HUES48 (cell line): ENCODE data around the gene HOXB13.

Experiments
- H3K27ac ChIP-seq: one replicate; pipeline ENCODE4 v1.7.0; 2013; ENCODE audit warnings: low read depth, low read length, inconsistent platforms
- H3K27me3 ChIP-seq: 2 replicates; pipeline ENCODE4 v1.6.1; 2013; ENCODE audit warnings: mild to moderate bottlenecking, low read length; ENCODE audit not compliant: control insufficient read depth, insufficient read depth
- H3K36me3 ChIP-seq: 2 replicates; pipeline ENCODE4 v1.6.1; 2013; ENCODE audit warnings: low read length; ENCODE audit not compliant: control insufficient read depth, insufficient read depth
- H3K4me1 ChIP-seq: 2 replicates; pipeline ENCODE4 v1.6.1; 2013; ENCODE audit warnings: mild to moderate bottlenecking, low read length; ENCODE audit not compliant: control insufficient read depth, insufficient read depth
- H3K4me3 ChIP-seq: 2 replicates; pipeline ENCODE4 v1.5.1; 2013; ENCODE audit warnings: mild to moderate bottlenecking, low read depth, low read length
- H3K9ac ChIP-seq: 2 replicates; pipeline ENCODE4 v1.6.1; 2013; ENCODE audit warnings: mild to moderate bottlenecking, low read depth, low read length, moderate library complexity
- H3K9me3 ChIP-seq: 2 replicates; pipeline ENCODE4 v1.6.1; 2013; ENCODE audit warnings: low read length; ENCODE audit not compliant: control insufficient read depth, insufficient read depth

HOXB13 gene

GRCh38 chr17:48725004-48725287, 3.6 kb downstream of the HOXB13 start:
- no peak overlapping the region for H3K4me3 ChIP-seq
- H3K4me1 ChIP-seq = peaks cover 40% of the 10 kb centered on the region
- no peaks in the 10 kb centered on the region for H3K36me3 ChIP-seq
- H3K27ac ChIP-seq = no peak overlapping the region
- peaks cover 100% of the 10 kb centered on the region for H3K27me3 ChIP-seq
- no peak overlapping the region for H3K9ac ChIP-seq
- H3K9me3 ChIP-seq = peaks cover 2% of the 10 kb centered on the region

GRCh38 chr17:48724251-48725003, 4.1 kb downstream of the HOXB13 start:
- Histone ChIP-seq H3K36me3 (no peaks in the 10 kb centered on the region), H3K27me3 (peaks cover 100% of the 10 kb centered on the region), H3K9me3 (peaks cover 2% of the 10 kb centered on the region), H3K4me3 (no peak overlapping the region), H3K27ac (no peak overlapping the region), H3K4me1 (peaks cover 41% of the 10 kb centered on the region), H3K9ac (no peak overlapping the region)

- peaks cover 2% of the 10 kb centered on the region for H3K9me3 ChIP-seq
- H3K4me1 ChIP-seq = peaks cover 44% of the 10 kb centered on the region
- H3K27ac ChIP-seq = no peak overlapping the region
- peak overlapping the region; percentile 38 for H3K4me3 ChIP-seq
- peaks cover 100% of the 10 kb centered on the region for H3K27me3 ChIP-seq
- H3K36me3 ChIP-seq = no peaks in the 10 kb centered on the region
- no peak overlapping the region for H3K9ac ChIP-seq
These were observed 4.9 kb downstream of the HOXB13 start for GRCh38 chr17:48723423-48724250.

- H3K9me3 ChIP-seq = peaks cover 2% of the 10 kb centered on the region
- H3K4me3 ChIP-seq = peak within 1 kb of the TSS; percentile 38
- no peak within 1 kb of the TSS for H3K27ac ChIP-seq
- H3K27me3 ChIP-seq = peaks cover 100% of the 10 kb centered on the region
- H3K9ac ChIP-seq = no peak within 1 kb of the TSS
- peaks cover 48% of the 10 kb centered on the region for H3K4me1 ChIP-seq
- H3K36me3 ChIP-seq = no peaks in the 10 kb centered on the region
These were observed 5.6 kb downstream of the HOXB13 start, which contains the start of gene PRAC2 for GRCh38 chr17:48722915-48723422. Gene PRAC2, plus strand, starts transcription at chr17:48723185. Its CDS starts 1,226 bp downstream, at chr17:48724411.

GRCh38 chr17:48722201-48722907, 6.2 kb downstream of the HOXB13 start, which contains the start of gene PRAC1:
Gene PRAC1, minus strand, starts transcription at chr17:48722518. Its CDS starts 126 bp downstream, at chr17:48722392.
- H3K4me1 ChIP-seq = peaks cover 51% of the 10 kb centered on the region
- no peaks in the 10 kb centered on the region for H3K36me3 ChIP-seq
- H3K9ac ChIP-seq = no peak within 1 kb of the TSS
- H3K27ac ChIP-seq = no peak within 1 kb of the TSS
- H3K4me3 ChIP-seq = peak within 1 kb of the TSS; percentile 38
- H3K27me3 ChIP-seq = peaks cover 100% of the 10 kb centered on the region
- no peaks in the 10 kb centered on the region; the same call in none of the 2 replicates for H3K9me3 ChIP-seq

GRCh38 chr17:48721009-48721402, 7.5 kb downstream of the HOXB13 start:
- Histone ChIP-seq H3K27ac (no peak overlapping the region), H3K4me1 (peaks cover 51% of the 10 kb centered on the region), H3K9me3 (no peaks in the 10 kb centered on the region; the same call in 1 of the 2 replicates), H3K9ac (no peak overlapping the region), H3K27me3 (peaks cover 100% of the 10 kb centered on the region), H3K36me3 (no peaks in the 10 kb centered on the region), H3K4me3 (no peak overlapping the region)

GRCh38 chr17:48720266-48721008, 8.1 kb downstream of the HOXB13 start:
- Histone ChIP-seq H3K9me3 (no peaks in the 10 kb centered on the region; the same call in 1 of the 2 replicates), H3K36me3 (no peaks in the 10 kb centered on the region), H3K27me3 (peaks cover 100% of the 10 kb centered on the region), H3K4me3 (peak overlapping the region; percentile 6; the same call in 1 of the 2 replicates), H3K27ac (no peak overlapping the region), H3K4me1 (peaks cover 51% of the 10 kb centered on the region), H3K9ac (no peak overlapping the region)

- H3K27me3 ChIP-seq = peaks cover 99% of the 10 kb centered on the region
- H3K4me3 ChIP-seq = peak overlapping the region; percentile 53
- H3K9me3 ChIP-seq = no peaks in the 10 kb centered on the region; the same call in 1 of the 2 replicates
- H3K36me3 ChIP-seq = no peaks in the 10 kb centered on the region
- H3K27ac ChIP-seq = peak overlapping the region; percentile 27
- H3K9ac ChIP-seq = no peak overlapping the region
- peaks cover 51% of the 10 kb centered on the region for H3K4me1 ChIP-seq
These were observed 8.8 kb downstream of the HOXB13 start for GRCh38 chr17:48719642-48720265.

- Histone ChIP-seq H3K9me3 (no peaks in the 10 kb centered on the region; the same call in 1 of the 2 replicates), H3K9ac (no peak overlapping the region), H3K27ac (peak overlapping the region; percentile 27), H3K4me3 (peak overlapping the region; percentile 53), H3K27me3 (peaks cover 99% of the 10 kb centered on the region), H3K4me1 (peaks cover 49% of the 10 kb centered on the region), H3K36me3 (no peaks in the 10 kb centered on the region)
These were observed 9.5 kb downstream of the HOXB13 start for GRCh38 chr17:48718761-48719641.
